Occipital lobe (tissue), 2 donors: ENCODE measurements around the gene IL1R1. TPM values are rescaled to one million over a fixed set of nuclear protein-coding genes. Genes with fewer than 3 reads are reported as not detected.
"Not testable (repeated sequence)": the region's sequence is repeated elsewhere in the genome, so short reads cannot be mapped to it uniquely, and the experiment has no call there.

Experiments
- DNase-seq: peaks from one replicate; lab custom pipeline; 2025; lab: John Stamatoyannopoulos, UW
- total RNA-seq: library from RNA; depleted of rRNA; stranded (reverse); fragments of >200 nt; gene quantifications from one replicate; pipeline ENCODE4 v1.2.3, GENCODE V29; 2014

Gene IL1R1, protein sequence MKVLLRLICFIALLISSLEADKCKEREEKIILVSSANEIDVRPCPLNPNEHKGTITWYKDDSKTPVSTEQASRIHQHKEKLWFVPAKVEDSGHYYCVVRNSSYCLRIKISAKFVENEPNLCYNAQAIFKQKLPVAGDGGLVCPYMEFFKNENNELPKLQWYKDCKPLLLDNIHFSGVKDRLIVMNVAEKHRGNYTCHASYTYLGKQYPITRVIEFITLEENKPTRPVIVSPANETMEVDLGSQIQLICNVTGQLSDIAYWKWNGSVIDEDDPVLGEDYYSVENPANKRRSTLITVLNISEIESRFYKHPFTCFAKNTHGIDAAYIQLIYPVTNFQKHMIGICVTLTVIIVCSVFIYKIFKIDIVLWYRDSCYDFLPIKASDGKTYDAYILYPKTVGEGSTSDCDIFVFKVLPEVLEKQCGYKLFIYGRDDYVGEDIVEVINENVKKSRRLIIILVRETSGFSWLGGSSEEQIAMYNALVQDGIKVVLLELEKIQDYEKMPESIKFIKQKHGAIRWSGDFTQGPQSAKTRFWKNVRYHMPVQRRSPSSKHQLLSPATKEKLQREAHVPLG
- total RNA-seq = 0.78 TPM

DNA sequence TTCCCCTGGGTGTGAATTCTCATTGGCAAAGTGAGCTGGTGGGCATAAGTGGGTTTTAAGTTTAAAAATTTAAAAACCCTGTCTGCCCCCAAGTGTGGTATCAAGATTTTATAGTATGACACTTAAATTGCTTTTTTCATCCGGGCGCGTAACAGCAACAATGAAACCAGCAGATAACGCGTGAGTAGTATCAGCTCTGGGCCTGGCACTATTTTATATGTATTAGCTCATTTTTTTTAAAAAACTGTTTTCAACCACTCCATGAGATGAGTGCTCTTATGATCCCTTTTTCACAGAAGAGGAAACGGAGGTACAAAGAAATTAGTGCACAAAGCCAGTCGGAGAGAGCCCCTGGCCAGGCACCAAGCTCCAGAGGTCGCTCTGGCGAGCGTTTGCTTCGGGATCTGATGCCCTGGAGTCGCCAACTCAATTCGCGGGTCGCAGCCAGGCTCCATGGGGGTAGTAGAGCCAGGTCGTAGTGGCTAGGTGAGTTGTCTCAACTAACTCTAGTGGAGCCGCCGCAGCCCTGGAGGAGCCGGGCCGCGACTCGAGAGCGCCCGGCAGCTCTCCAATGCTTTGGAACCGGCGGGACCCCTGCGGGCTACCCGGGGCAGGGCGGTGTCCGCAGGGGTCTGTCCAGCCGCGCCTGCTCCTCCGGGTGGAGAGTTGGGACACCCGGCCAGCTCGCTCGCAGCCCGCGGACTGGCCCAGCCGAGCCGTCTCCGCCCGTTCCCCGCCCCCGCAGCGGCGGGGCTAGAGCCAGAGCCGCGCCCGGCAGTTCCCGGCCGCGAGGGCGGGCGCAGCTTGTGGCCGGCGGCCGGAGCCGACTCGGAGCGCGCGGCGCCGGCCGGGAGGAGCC lies at the start of gene IL1R1:
Gene IL1R1 (plus strand): TSS at position 777 of the 859 bp plus-strand sequence. CDS start 14,979 bp downstream, outside the sequence.
- DNase-seq = no peak

GRCh38 chr2:102093662-102094061 lies 48.9 kb upstream of the IL1R1 start:
- no peak for DNase-seq

GRCh38 chr2:102094917-102095316 lies 47.6 kb upstream of the IL1R1 start:
- no peak for DNase-seq

DNA sequence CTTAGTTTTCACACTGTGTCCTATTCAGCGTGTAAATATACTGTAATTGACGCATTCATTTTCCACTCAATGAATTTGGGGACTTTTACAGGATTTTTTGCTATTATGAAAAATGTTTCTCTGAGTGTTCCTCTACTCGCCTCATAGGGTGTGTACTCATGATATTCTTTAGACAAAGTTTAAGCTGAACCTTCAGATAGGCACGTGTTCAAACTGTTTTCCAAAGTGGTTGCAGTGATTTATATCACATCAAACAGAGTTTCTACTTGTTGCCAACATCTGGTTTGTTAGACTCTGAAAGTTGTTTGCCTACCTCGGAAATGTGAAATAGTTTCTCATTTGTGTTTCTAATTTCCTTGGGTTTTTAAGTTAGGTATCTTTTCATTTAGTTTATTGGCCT lies 46.4 kb upstream of the IL1R1 start:
- no peak for DNase-seq

GRCh38 chr2:102098756-102099155 lies 43.8 kb upstream of the IL1R1 start:
- DNase-seq = no peak

DNA sequence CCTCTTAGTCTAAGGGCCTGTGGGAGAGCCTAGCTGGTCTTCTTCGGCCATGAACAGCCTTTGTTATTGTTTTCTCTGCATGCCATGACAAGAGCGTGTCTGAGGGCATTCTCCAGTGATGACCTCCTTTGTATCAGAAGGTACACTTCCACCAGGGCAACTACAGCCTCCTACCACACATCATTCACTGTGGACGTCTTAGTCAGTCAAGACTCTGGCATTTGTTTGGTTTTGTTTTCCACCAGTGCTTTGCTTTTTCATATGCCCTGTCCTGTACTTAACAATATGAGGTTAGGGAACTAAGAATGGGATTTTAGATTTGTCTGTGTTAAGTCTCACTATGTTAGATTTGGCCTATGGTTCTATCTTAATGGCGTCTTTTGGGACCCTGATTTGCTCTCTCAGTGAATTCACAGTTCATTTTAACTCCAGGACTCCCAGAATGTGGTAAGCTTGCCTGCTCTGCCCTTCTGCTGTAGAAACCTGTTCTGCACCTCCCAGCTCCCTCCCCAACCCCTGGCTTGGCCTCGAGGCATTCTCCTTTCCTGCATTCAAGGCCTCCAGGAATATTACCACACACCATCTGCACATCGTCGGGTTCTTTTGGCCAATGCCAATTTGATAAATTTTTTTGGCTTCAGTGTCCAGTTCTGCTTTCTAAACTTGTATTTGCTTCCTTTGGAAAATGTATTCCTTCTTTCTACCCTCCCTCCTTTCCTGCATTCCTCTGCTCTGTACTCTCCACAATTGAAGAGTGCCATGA lies 42.8 kb upstream of the IL1R1 start:
- no peak for DNase-seq

DNA sequence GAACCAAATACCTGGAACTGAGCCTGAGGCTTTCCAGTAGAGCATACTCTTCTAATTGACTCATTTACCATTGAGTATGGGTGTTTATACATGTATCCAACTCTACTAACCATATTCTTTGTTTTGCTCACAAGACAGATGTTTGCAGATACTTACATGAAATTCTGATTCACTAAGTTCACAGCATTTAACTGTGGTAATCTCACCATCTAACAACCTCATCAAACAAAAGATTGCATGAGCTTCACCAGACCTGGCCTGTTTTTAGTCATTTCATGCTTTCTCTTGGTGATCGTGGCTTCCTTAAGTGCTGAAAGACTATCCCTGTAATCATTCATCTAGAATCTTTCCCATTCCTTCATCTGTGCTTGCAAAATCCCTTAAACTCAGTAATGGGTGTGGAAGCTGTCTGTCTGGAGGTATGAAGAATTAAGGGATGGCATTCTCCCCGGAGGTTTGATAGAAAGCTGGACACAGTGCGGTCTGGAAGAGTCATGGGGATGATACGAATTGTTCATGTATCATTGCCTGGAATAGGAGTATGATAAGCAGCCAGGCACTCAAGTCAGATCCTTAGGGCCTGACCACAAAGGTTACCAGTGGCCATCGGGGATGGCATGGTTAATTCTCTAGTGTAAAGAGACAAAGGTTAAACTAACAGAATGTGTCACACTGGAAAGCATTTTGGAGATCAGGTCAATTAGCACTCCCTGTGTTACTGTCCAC lies 42.0 kb upstream of the IL1R1 start:
- no peak for DNase-seq

DNA sequence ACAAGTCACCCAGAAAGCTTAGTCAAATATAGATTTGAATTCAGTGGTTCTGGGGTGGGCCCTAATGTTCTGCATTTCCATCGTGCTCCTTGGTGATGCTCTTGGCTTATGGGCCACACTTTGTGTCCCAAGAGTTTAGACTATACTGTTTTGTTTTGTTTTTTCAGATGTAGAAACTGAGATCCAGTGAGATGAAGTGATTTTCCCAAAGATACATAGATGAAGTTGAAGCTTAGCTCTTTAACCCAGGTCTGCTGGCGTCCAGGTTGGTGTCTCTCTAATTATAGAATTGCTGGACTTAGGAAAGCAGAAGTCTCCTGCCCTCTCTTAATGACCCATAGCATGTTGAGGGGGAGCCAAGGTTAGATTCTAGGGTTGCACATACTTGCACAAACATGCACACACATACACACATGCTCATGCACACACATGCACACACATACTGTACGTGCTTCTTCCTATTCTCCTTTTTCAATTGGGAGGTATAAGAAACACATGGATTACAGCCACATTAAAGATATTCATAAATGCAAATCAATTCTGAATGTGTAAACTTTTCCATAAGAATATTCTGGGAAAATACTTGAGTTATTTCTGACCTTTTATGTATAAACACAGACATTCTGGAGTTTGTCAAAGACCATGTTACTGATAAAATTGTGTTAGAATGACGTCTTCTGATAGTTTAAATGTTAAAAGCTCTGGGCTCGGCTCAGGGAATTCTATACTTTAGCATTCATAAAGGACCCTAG lies 41.3 kb upstream of the IL1R1 start:
- DNase-seq = no peak

DNA sequence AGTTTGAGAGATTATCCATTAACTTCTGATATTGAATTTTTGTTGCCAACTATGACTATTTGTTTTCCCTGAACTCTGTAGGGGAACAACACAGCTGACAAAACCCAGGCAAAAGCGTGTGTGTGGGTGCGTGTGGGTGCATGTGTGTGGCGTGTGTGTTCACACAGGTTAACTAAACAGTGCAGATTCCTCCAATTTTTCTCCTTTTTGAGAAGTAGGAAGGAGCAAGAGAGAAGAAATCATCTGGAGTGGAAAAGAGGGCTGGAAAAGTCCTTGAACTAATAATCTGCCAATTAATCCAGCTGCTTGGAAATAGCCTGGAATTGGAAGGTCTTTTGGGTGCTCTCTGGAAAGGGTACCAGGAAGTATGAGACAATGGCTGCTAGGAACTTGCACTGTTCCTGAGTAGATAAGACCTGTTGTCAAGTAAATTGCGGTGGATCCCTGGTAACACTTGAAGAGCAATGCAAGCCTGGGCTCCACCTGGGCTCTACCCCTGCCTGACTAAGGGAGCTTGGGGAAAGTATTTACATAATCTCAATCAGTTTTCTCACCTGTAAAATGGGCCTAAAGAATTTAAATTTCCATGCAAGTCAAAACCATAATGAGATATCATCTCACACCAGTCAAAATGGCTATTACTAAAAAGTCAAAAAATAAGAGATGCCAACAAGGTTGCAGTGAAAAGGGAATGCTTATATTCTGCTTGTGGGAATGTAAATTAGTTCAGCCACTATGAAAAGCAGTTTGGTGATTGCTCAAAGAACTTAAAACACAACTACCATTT lies 40.5 kb upstream of the IL1R1 start:
- DNase-seq = no peak

DNA sequence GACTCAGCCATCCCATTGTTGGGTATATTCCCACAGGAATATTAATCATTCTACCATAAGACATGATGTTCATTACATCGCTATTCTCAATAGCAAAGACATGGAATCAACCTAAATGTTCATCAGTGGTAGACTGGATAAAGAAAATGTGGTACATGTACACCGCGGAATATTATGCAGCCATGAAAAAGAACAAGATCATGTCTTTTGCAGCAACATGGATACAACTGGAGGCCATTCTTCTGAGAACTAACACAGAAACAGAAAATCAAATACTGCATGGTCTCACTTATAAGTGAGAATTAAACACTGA lies 40.0 kb upstream of the IL1R1 start:
- not testable (repeated sequence) for DNase-seq

DNA sequence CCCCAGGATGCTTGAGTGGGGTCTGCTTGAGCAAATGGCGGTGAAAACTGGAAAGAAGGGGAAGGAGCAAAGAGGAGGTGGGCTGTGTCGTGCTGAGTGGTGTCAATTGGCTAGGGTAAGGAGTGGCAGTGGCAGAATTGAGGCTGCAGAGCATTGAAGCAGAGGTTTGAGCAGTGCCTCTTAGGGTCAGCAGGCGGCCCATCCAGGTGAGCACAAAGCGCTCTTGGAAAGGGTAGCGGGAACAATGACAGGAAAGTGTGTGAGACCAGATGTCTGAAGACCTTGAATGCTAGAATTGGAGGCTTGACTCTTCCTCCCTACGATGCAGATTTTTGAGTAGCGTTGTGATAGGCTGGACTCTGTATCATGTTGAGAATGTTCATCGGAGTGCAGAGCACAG lies 39.3 kb upstream of the IL1R1 start:
- DNase-seq = no peak

DNA sequence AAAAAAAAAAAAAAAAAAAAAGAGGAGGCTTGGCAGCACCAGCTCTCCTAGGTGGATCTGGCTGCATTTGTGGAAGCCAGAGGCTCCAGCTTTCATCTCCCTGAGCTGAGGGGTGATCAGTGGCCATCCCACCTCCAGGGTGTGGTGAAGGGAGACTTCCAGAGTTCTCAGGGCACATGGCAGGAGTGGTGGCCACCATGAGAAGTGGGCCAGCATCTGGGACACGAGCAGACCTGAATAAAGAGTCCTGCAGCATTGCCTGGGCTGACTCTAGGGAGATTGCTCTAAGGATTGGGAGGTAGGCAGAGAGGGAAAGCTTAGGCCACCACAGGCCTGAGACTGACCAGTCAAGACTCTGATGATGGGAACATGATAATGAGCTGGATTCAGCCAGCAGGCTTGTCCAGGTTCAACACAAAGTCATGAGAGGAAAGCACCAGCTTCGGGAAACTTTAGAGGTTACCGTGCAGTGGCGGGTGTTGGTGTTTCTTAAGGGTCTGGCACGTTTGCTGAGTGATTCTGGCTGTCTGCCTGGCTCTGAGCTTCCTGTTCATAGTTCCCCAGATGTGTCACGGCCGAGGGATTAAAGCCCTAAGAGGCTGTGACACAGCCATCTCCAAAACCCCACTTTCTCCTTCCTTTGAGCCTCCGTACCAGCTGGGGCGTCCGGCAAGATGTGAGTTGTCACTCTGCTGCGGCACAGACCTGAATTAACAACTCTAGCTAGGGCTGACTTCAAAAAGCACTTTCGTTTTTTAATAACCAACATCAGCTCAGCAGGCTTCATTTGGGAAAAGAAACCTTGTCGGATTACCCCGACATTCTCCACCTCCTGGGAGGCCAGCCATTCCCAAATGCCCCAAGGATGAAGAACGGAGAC lies 38.3 kb upstream of the IL1R1 start:
- DNase-seq = no peak

GRCh38 chr2:102106133-102106556 lies 36.4 kb upstream of the IL1R1 start:
- DNase-seq = no peak

DNA sequence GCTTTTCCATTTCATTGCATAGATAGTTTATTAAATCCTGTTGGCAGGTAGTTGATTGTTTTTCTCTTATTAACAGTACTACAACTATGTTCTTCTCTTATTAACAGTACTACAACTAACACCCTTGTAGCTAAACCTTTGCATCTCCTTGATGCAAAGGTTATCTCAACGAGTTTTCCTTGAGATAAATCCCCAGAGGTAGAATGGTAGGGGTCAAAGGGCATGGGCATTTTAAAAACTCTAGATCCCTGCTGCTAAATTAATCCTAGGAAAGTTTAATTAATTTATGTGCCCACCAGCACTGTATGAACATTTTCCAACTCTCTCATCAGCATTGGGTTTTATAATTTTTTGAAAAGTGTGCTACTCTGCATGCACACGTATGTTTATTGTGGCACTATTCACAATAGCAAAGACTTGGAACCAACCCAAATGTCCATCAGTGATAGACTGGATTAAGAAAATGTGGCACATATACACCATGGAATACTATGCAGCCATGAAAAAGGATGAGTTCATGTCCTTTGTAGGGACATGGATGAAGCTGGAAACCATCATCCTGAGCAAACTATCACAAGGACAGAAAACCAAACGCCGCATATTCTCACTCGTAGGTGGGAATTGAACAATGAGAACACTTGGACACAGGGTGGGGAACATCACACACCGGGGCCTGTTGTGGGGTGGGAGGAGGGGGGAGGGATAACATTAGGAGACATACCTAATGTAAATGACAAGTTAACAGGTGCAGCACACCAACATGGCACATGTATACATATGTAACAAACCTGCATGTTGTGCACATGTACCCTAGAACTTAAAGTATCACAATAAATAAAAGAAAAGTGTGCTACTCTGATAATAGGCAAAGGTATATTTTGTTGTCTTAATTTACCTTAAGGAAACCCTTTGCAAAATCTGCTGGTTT lies 35.5 kb upstream of the IL1R1 start:
- DNase-seq = not testable (repeated sequence)

- DNase-seq = no peak
These were observed 34.8 kb upstream of the IL1R1 start for GRCh38 chr2:102107741-102108070.

- DNase-seq = no peak
These were observed 33.5 kb upstream of the IL1R1 start for GRCh38 chr2:102109016-102109415.

- no peak for DNase-seq
These were observed 32.4 kb upstream of the IL1R1 start for GRCh38 chr2:102110171-102110570.
